WI38 (cell line): ENCODE data around the gene ASXL2.
"Not testable (repeated sequence)": the region's sequence is repeated elsewhere in the genome, so short reads cannot be mapped to it uniquely, and the experiment has no call there.

Source experiments
- H3K4me3 ChIP-seq: 2 replicates; pipeline ENCODE4 v1.5.1; 2011; ENCODE audit warnings: low read depth, mild to moderate bottlenecking, control low read depth, low read length
- TF ChIP-seq, protein P1 (sequence below): IDR thresholded peaks from 2 replicates; pipeline ENCODE4 v1.5.1; 2012; ENCODE audit warnings: low read depth, mild to moderate bottlenecking, control low read depth, low read length

The ASXL2 gene

GRCh38 chr2:25912851-25913695, 34.8 kb upstream of the ASXL2 start:
- TF ChIP-seq, protein P1, sequence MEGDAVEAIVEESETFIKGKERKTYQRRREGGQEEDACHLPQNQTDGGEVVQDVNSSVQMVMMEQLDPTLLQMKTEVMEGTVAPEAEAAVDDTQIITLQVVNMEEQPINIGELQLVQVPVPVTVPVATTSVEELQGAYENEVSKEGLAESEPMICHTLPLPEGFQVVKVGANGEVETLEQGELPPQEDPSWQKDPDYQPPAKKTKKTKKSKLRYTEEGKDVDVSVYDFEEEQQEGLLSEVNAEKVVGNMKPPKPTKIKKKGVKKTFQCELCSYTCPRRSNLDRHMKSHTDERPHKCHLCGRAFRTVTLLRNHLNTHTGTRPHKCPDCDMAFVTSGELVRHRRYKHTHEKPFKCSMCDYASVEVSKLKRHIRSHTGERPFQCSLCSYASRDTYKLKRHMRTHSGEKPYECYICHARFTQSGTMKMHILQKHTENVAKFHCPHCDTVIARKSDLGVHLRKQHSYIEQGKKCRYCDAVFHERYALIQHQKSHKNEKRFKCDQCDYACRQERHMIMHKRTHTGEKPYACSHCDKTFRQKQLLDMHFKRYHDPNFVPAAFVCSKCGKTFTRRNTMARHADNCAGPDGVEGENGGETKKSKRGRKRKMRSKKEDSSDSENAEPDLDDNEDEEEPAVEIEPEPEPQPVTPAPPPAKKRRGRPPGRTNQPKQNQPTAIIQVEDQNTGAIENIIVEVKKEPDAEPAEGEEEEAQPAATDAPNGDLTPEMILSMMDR: no peak

GRCh38 chr2:25909574-25909973, 31.3 kb upstream of the ASXL2 start:
- H3K4me3 ChIP-seq: not testable (repeated sequence)

More at GRCh38 chr2:25912851-25913695, 34.8 kb upstream of the ASXL2 start:
- H3K4me3 ChIP-seq: no peak overlapping the region

- TF ChIP-seq, protein P1: no peak
- no peak overlapping the region for H3K4me3 ChIP-seq
These were observed 26.8 kb upstream of the ASXL2 start for GRCh38 chr2:25905126-25905525.

- TF ChIP-seq, protein P1: no peak
These were observed 25.0 kb upstream of the ASXL2 start for GRCh38 chr2:25903216-25903776.

GRCh38 chr2:25899404-25899970, 21.2 kb upstream of the ASXL2 start:
- TF ChIP-seq, protein P1: no peak
- H3K4me3 ChIP-seq: no peak overlapping the region

More at GRCh38 chr2:25903216-25903776, 25.0 kb upstream of the ASXL2 start:
- no peak overlapping the region for H3K4me3 ChIP-seq

- H3K4me3 ChIP-seq: no peak overlapping the region
- TF ChIP-seq, protein P1: no peak
These were observed 19.2 kb upstream of the ASXL2 start for GRCh38 chr2:25897506-25897905.

DNA sequence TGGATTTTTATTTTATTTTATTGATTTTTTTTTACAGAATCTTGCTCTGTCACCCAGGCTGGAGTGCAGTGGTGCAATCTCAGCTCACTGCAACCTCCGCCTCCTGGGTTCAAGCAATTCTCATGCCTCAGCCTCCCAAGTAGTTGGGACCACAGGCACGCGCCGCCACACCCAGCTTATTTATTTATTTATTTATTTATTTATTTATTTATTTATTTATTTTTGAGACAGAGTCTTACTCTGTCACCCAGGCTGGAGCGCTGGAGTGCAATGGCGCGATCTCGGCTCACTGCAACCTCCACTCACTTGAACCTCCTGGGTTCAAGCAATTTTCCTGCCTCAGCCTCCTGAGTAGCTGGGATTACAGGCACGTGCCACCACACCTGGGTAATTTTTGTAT, 18.0 kb upstream of the ASXL2 start:
- H3K4me3 ChIP-seq: not testable (repeated sequence)

DNA sequence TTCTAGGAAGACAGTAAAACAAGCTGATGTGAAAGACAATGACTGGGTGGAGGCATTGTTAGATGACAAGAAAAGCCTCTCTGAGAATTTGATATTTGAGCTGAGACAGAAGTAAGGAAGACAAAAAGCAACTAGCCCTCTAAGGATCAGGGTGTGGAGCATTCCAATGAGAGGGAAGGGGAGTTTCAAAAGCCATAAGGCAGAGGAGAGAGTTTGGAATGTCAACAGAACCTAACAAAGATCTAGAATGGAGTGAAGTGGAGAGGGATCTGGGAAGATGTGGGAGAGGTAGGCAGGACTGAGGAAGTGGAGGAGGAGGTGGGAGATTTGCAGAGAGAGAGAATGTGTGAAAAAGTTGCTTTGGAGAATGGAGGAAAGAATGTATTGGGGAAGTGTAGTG, 17.3 kb upstream of the ASXL2 start:
- H3K4me3 ChIP-seq: no peak overlapping the region
- TF ChIP-seq, protein P1: no peak
